Measurements from ENCODE around the gene GSC2. TPM values are rescaled to one million over a fixed set of nuclear protein-coding genes. Genes with fewer than 3 reads are reported as not detected.

The GSC2 gene
- total RNA-seq, 1 experiment from 2014 or later, result not detected

DNA sequence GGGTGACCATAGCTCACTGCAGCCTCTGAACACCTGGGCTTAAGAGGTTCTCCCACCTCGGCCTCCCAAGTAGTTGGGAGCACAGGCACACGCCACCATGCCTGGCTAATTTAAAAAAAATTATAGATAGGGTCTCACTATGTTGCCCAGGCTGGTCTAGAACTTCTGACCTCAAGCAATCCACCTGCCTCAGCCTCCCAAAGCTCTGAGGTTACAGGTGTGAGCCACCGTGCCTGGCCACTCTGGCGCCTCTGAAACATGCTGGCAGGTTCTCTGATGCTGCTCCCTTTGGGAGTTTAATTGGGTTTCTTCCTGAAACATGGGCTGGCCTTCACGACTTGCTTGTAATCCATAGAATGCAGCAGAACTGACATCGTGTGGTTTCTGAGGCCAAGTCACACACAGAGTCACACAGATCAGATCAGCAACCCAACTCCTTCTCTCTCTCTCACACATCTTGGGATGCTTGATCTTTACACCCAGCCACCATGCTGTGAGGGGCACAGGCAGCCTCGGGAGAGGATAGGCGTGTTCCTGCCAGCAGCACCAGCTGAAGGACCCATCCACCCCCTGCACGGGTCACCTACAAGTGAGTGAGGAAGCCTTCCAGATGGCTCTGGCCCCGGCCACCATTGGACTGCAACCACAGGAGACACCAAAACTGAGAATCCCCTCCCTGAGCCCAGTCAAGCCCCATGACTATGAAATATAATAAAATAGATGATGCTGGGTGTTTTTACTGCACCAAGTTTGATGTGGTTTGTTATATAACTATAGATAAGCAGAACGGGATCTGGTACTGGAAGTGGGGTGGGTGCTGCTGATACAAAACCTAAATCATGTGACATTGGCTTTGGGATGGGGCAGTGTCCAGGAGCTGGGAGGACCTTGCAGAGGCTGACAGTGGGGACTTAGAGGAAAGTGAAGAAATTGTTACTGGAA, 3.1 kb upstream of the GSC2 start:
- no peak for DNase-seq (ENCODE audit: low spot score)

GRCh38 chr22:19151329-19152191, 1.5 kb upstream of the GSC2 start:
- no peak for DNase-seq (ENCODE audit: low spot score)

- no peak for DNase-seq (ENCODE audit: low spot score)
Observed at GRCh38 chr22:19150482-19151328, 613 bp upstream of the GSC2 start.

- DNase-seq (ENCODE audit: low spot score), result no peak
Observed at GRCh38 chr22:19149047-19149883, 827 bp downstream of the GSC2 start.

DNA sequence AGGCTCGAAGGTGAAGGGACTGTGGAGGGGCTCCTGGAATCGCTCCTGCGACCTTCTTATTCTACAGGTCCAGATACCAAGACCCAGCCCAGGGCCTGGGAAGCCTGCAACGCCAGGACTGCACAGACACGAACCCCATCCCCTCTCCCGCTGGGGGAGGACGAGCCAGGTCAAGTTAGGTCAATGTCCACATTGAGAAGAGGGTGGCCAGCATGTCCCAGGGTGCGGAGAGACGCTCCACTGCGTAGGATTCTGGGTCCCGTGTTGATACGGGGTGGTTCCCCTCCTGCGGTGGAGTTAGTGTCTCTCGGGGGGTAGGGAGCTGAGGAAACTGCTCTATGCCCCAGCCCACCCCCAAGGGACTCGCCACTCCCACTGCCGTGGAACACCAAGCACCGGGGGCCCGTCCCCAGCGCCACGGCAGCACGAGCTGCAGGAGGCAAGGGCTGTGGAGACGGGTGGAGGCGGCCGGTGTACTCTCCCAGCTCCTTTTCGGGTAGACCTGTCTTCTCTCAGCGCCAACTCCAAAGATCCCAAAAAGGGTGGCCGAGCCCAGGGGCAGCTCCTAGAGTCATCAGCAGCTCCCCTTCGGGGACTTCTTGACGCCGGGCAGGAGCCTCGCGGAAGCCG, 1.6 kb downstream of the GSC2 start:
- no peak for DNase-seq (ENCODE audit: low spot score)

GRCh38 chr22:19147195-19147780, 2.8 kb downstream of the GSC2 start:
- no peak for DNase-seq (ENCODE audit: low spot score)

DNA sequence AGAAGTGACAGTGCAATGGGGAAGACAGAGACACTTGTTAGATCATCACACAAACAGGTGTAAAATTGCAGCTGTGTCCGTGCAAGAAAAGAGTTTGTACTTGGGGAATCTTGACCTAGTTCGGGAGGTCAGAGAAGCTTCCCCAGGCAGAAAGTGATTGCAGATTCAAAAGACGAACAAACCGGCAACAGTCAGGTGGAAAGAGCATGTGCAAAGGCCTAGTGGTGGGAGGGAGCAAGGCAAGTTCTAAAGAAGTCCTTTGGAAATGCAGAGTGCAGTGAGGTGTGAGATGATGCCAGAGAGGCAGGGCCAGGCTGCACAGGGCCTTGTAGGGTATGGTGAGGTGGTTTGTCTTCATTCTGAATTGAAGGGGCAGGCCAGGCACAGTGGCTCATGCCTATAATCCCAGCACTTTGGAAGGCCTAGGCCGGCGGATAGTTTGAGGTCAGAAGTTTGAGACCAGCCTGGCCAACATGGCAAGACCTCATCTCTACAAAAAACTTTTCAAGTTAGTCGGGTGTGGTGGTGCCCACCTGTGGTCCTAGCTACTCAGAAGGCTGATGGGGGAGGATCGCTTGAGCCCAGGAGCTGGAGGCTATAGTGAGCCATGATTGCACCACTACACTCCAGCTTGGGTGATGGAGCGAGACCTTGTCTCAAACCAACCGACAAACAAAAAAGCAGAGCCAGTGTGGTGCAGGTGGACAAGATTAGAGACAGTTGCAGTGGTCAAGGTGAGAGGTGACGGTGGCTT, 3.7 kb downstream of the GSC2 start:
- DNase-seq (ENCODE audit: low spot score), result no peak

- DNase-seq (ENCODE audit: low spot score), result no peak
Observed at GRCh38 chr22:19143967-19144400, 6.1 kb downstream of the GSC2 start.

DNA sequence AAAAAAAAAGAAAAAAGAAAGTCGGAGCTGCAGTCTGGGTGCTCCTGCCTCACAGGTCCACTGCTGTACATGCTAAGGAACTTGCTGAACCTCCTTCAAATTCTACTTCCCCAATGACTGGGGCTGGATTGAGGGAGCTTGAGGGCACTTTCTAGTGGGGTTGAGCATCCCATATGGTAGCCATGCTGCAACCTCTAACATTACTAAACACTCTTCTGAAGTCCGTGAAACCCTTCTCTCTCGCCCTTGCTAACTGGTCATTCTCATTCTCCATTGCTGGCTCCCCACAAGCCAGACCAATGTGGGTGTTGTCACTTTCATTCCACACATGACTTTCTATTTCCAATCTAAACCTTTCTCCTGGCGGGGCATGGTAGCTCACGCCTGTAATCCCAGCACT, 6.9 kb downstream of the GSC2 start:
- no peak for DNase-seq (ENCODE audit: low spot score)

GRCh38 chr22:19142394-19142793, 7.7 kb downstream of the GSC2 start:
- no peak for DNase-seq (ENCODE audit: low spot score)

GRCh38 chr22:19139974-19140373, 10.1 kb downstream of the GSC2 start:
- DNase-seq (ENCODE audit: low spot score), result no peak

GRCh38 chr22:19139001-19139356, 11.1 kb downstream of the GSC2 start:
- DNase-seq (ENCODE audit: low spot score), result no peak

DNA sequence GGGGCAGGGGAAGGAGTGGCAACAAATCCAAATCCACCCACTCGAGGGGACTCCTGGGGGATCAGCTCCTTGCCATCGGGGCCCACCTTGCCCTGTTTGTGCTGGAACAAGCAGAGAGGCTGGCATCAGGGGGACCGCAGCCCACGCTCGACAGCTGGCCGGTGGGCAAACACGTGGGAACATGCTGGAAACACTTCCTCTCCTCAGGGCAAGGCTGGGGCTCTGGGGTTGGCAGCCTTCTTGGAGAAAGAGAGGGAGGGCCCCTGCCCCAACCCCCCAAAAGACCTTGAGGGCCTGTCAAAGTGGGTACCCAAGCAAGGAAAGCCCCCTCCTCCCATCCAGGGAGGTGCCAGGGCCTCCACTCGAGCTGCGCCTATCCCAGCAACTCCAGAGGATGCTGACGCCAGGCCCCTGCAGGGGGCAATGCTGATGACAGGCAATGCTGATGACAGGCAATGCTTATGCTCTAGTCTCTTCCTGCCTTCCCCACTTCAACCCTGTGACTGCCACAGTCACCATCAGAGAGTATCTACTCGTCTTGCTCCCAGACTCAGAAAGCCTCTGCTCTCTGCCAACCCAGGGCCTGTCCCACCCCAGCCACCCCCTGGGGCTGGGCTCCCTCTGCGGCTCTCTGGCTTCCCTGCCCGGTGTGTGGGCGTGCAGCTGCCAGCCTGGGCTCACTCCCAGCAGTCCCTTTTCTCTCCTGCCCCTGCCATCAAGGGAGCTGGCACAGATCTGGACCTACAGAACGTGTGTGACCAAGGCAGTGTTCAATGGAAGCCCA, 11.7 kb downstream of the GSC2 start:
- no peak for DNase-seq (ENCODE audit: low spot score)

DNA sequence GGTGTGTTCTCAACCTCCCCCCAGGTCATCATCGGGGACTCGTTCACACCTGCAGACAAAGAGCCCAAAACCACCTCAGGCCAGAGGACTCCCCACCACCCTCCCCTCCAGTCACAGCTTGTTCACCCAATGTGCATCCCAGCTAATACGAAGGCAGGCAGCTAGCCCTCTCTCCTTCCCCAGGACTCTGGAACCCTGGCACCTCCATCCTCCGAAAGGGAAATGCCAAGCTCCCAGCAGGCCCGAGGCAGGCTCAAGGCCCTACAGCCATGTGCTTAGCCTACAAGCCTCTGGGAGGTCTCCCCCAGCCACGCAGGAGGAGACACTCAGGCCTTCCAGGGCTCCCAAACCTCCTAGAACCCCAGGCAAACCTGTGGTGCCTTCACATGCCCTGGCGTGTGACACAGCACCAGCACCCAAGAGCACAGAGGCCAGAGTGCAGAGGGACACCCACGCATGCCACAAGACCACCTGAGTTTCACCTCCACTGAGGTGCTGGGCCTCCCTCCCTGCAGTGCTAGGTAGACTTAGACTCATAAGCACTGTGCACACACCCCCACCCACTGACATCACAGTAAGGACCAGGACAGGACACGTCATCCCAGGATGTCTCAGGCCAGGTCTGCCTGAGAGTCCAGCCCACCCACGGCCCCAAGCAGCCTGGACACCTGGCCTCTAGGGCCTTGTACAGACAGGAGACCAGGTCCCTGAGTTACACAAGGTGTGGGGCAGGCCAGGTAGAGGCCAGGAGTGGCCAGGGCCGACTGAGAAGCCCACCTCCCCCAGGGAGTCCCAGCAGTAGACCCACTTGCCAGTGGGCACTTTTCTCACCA, 12.5 kb downstream of the GSC2 start:
- no peak for DNase-seq (ENCODE audit: low spot score)

GRCh38 chr22:19136915-19137314, 13.2 kb downstream of the GSC2 start:
- no peak for DNase-seq (ENCODE audit: low spot score)

DNA sequence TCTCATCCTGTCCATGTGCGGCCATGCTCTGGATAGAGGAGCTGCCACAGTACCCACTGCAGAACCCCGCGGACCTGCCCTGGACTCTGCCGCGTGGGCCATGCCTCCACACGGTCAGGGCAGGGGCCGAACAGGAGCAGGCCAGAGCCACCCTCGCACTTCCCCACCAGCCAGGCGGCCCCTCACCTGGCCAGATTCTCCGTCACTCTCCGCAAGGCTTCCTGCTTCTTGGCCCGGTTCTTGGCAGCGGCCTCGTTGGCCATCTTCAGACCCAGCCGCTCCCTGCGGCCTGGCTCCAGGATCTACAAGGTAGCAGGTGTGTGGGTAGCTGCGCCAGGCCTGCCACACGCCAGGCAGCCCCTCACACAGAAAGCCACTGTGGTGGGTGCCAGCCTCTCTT, 15.2 kb downstream of the GSC2 start:
- no peak for DNase-seq (ENCODE audit: low spot score)

GRCh38 chr22:19134176-19134831, 15.8 kb downstream of the GSC2 start:
- no peak for DNase-seq (ENCODE audit: low spot score)
